ENCODE results near the gene CPLX3. TPM values are rescaled to one million over a fixed set of nuclear protein-coding genes. Genes with fewer than 3 reads are reported as not detected.
A peak's percentile ranks its signal among the peaks of the same experiment; 100 is the strongest.

The CPLX3 gene
- total and polyA plus RNA-seq, 2 donors (not counting 3 experiments of a cell fraction or from before 2014, with no cell fraction given): not detected

GRCh38 chr15:74782259-74783071, 44.0 kb upstream of the CPLX3 start:
- ChIA-PET CTCF (interaction anchor here (0.7 to 8.3 kb wide), 19 partner anchors 11 to 247 kb away, joined by 3 to 98 read pairs (median 4); partner anchors contain the start of genes COX5A and RPP25), POLR2A (no interaction called here)
- Histone ChIP-seq H3K4me2 (ENCODE audit: insufficient read depth, low read length) (peak overlapping the region; percentile 94), H3K9me1 (replicated peaks; ENCODE audit: control insufficient read depth, extremely low read depth, insufficient read depth, low read length) (no peaks in the 10 kb centered on the region), H2AFZ (ENCODE audit: low read depth, low read length) (peak overlapping the region; percentile 32), H3K4me3 (replicated peaks in 1 of 3; ENCODE audit: insufficient read depth in 1 of 3, low read depth in 1 of 3, low read length in 3 of 3) (peak overlapping the region; percentile 88 to 94 (median 90)), H3K9ac (replicated peaks; ENCODE audit: extremely low read depth, insufficient read depth, low read length) (peak overlapping the region; percentile 76), H3K27me3 (ENCODE audit: control insufficient read depth in 2 of 2, insufficient read depth in 2 of 2, low read length in 2 of 2) (no peaks in the 10 kb centered on the region), H3K4me1 (ENCODE audit: control insufficient read depth, extremely low read depth, insufficient read depth, low read length) (peaks cover 29% of the 10 kb centered on the region), H4K20me1 (replicated peaks; ENCODE audit: control insufficient read depth, extremely low read depth, insufficient read depth, low read length) (peaks cover 2% of the 10 kb centered on the region), H3K36me3 (ENCODE audit: control insufficient read depth in 2 of 2, extremely low read depth in 1 of 2, insufficient read depth in 2 of 2, low read length in 2 of 2) (peaks cover 0 to 3% of the 10 kb centered on the region in 2 experiments), H3K27ac (ENCODE audit: insufficient read depth, low read depth, low read length) (peak overlapping the region; percentile 62), H3K79me2 (ENCODE audit: control insufficient read depth, insufficient read depth, low read length) (peaks cover 51% of the 10 kb centered on the region), H3K9me3 (replicated peaks; ENCODE audit: control insufficient read depth, insufficient read depth, low read length) (no peaks in the 10 kb centered on the region)
- BruUV-seq (replicated peaks): TSS peak; percentile 23
- no peak for TF ChIP-seq EZH2 (IDR thresholded peaks at IDR 0.05; ENCODE audit: borderline replicate concordance, low read depth, low read length, severe bottlenecking)
- TF ChIP-seq CTCF (IDR thresholded peaks at IDR 0.05; ENCODE audit: extremely low read depth in 1 of 2, insufficient read depth in 1 of 2, low read depth in 1 of 2, low read length in 2 of 2): no peak
- no peak for TF ChIP-seq JUN (IDR thresholded peaks at IDR 0.05; ENCODE audit: borderline replicate concordance, insufficient read depth, insufficient read length, low read depth)
- TF ChIP-seq POLR2A (IDR thresholded peaks at IDR 0.05; ENCODE audit: low read depth, low read length): peak; percentile 12
- intact Hi-C loops (cut with micrococcal nuclease): loop anchor here (1.0 kb wide), 1 partner anchor 14 kb away; no protein-coding TSS in a partner anchor
- dilution Hi-C loops (cut with MboI; ENCODE audit: extremely low pct_ligation_motif_present, low sequenced_read_pairs): no loop called here
- FAIRE-seq (peak; percentile 62), DNase-seq (ENCODE audit: low read depth, low spot score) (no peak)

Data from endothelial cell of umbilical vein (primary cell).